HCT116 (cell line): Measurements from ENCODE around the gene AMER1. TPM values are rescaled to one million over a fixed set of nuclear protein-coding genes. Genes with fewer than 3 reads are reported as not detected.

Experiments
- ATAC-seq: fragments of 200-7000 bp; cut with Tn5 transposase; 2 replicates; pipeline ENCODE4 v1.9.1; 2020; ENCODE audit warnings: mild to moderate bottlenecking, moderate library complexity
- BruUV-seq: library from RNA; stranded (reverse); fragments of 400-500 nt; replicated peaks from 2 replicates; lab custom pipeline; 2021; lab: Mats Ljungman, UMichigan
- CTCF ChIA-PET: fragments of 300-600 bp; sonication (Branson Sonifier 250); formaldehyde crosslinking; loops from one replicate; lab custom pipeline; 2021; ENCODE audit warnings: antibody characterized with exemption; lab: Charles Lee
- POLR2A ChIA-PET: fragments of 300-600, 350-600 bp; sonication (Branson Sonifier 250); formaldehyde crosslinking; loops from one replicate; lab custom pipeline; 2021; ENCODE audit warnings: antibody characterized with exemption; lab: Charles Lee
- RAD21 ChIA-PET, 2 experiments: fragments of 300-600 bp; sonication (Branson Sonifier 250); formaldehyde crosslinking; loops; one replicate each; lab custom pipeline; 2023; ENCODE audit warnings: low total read pairs in 2 of 2; ENCODE audit not compliant: uncharacterized antibody in 2 of 2, unreplicated experiment in 2 of 2, low non-redundant PET in 1 of 2; lab: Charles Lee
- DNase-seq: peaks from one replicate; pipeline ENCODE4 v3.0.0-alpha.2; 2010; ENCODE audit warnings: low read depth, low spot score
- H2AFZ ChIP-seq: fragments of 200-600 bp; shearing (Covaris generic), sonication (generic); 2 replicates; pipeline ENCODE4 v1.6.1; 2017; ENCODE audit warnings: low read depth, mixed run types, mixed read lengths, antibody characterized with exemption, low read length; ENCODE audit not compliant: poor library complexity, severe bottlenecking
- H3K27ac ChIP-seq: 2 replicates; pipeline ENCODE4 v1.5.1; 2012; ENCODE audit warnings: low read depth, low read length
- H3K27me3 ChIP-seq: fragments of 200-600 bp; sonication (generic); 2 replicates; pipeline ENCODE4 v1.6.1; 2016; ENCODE audit warnings: mixed run types, low read length, mixed read lengths; ENCODE audit not compliant: insufficient read depth
- H3K36me3 ChIP-seq, 2 experiments: fragments of 200-500 bp in 1 of 2; fragments of 200-600 bp in 1 of 2; sonication (Bioruptor generic) in 1 of 2; sonication (generic) in 1 of 2; 2 replicates each; pipeline versions ENCODE4 v1.5.1 to v1.6.1; 2014 to 2016; ENCODE audit warnings: low read length in 2 of 2, inconsistent platforms in 1 of 2, mixed read lengths in 1 of 2, mixed run types in 1 of 2; ENCODE audit not compliant: insufficient read depth in 2 of 2, control insufficient read depth in 1 of 2
- H3K4me1 ChIP-seq, 2 experiments: fragments of 200-600 bp in 1 of 2; sonication (generic) in 1 of 2; 2 replicates each; pipeline versions ENCODE4 v1.5.1 to v1.6.1; 2012 to 2017; ENCODE audit warnings: low read length in 2 of 2, inconsistent platforms in 1 of 2, mild to moderate bottlenecking in 1 of 2, mixed read lengths in 1 of 2, mixed run types in 1 of 2, moderate library complexity in 1 of 2; ENCODE audit not compliant: insufficient read depth in 2 of 2, control insufficient read depth in 1 of 2
- H3K4me2 ChIP-seq: fragments of 200-600 bp; sonication (generic); 2 replicates; pipeline ENCODE4 v1.6.1; 2017; ENCODE audit warnings: mixed run types, low read length, mixed read lengths
- H3K4me3 ChIP-seq, 2 experiments: fragments of 200-600 bp in 1 of 2; sonication (generic) in 1 of 2; replicated peaks in 1 of 2; 2 replicates each; pipeline ENCODE4 v1.5.1; 2011 to 2016; ENCODE audit warnings: low read length in 2 of 2, control low read depth in 1 of 2, low read depth in 1 of 2, mild to moderate bottlenecking in 1 of 2, mixed read lengths in 1 of 2, mixed run types in 1 of 2
- H3K79me2 ChIP-seq: fragments of 200-600 bp; sonication (generic); 2 replicates; pipeline ENCODE4 v1.6.1; 2017; ENCODE audit warnings: mild to moderate bottlenecking, mixed run types, low read length, moderate library complexity, mixed read lengths; ENCODE audit not compliant: insufficient read depth
- H3K9ac ChIP-seq: fragments of 200-600 bp; sonication (generic); 2 replicates; pipeline ENCODE4 v1.6.1; 2016; ENCODE audit warnings: low read length, mixed read lengths
- H3K9me2 ChIP-seq: fragments of 200-600 bp; sonication (generic), shearing (Covaris generic); 2 replicates; pipeline ENCODE4 v1.6.1; 2017; ENCODE audit warnings: mixed run types, mild to moderate bottlenecking, moderate library complexity; ENCODE audit not compliant: insufficient read depth
- H3K9me3 ChIP-seq, 2 experiments: fragments of 200-500 bp in 1 of 2; fragments of 200-600 bp in 1 of 2; sonication (Bioruptor generic) in 1 of 2; sonication (generic) in 1 of 2; 2 replicates each; pipeline ENCODE4 v1.6.1; 2014 to 2017; ENCODE audit warnings: low read length in 2 of 2, mixed read lengths in 2 of 2, inconsistent platforms in 1 of 2, low read depth in 1 of 2, mild to moderate bottlenecking in 1 of 2, mixed run types in 1 of 2, moderate library complexity in 1 of 2; ENCODE audit not compliant: control insufficient read depth in 1 of 2, insufficient read depth in 1 of 2
- H4K20me1 ChIP-seq: fragments of 200-600 bp; sonication (generic), shearing (Covaris generic); 2 replicates; pipeline ENCODE4 v1.6.1; 2017; ENCODE audit warnings: mixed run types, mild to moderate bottlenecking, moderate library complexity; ENCODE audit not compliant: insufficient read depth
- CBX3 ChIP-seq: IDR thresholded peaks from 2 replicates; pipeline ENCODE4 v1.6.1; 2012; ENCODE audit warnings: low read depth
- CTCF ChIP-seq, 3 experiments: fragments of 200-600 bp in 1 of 3; sonication (generic) in 1 of 3; IDR thresholded peaks in 2 of 3; conservative IDR thresholded peaks in 1 of 3; 2 replicates each; pipeline ENCODE4 v1.5.1; 2012 to 2017; ENCODE audit warnings: low read depth in 2 of 3, low read length in 2 of 3, antibody characterized with exemption in 1 of 3, borderline replicate concordance in 1 of 3, control low read depth in 1 of 3, mild to moderate bottlenecking in 1 of 3, mixed read lengths in 1 of 3, mixed run types in 1 of 3, moderate library complexity in 1 of 3; ENCODE audit not compliant: insufficient read depth in 1 of 3
- EGR1 ChIP-seq: IDR thresholded peaks from 2 replicates; pipeline ENCODE4 v1.6.1; 2012; ENCODE audit warnings: low read depth
- EZH2 ChIP-seq: fragments of 200-600 bp; sonication (generic); IDR thresholded peaks from 2 replicates; pipeline ENCODE4 v1.6.1; 2017; ENCODE audit warnings: antibody characterized with exemption, mixed run types
- JUND ChIP-seq: IDR thresholded peaks from 2 replicates; pipeline ENCODE4 v1.6.1; 2012
- POLR2A ChIP-seq: IDR thresholded peaks from 2 replicates; pipeline ENCODE4 v1.7.0; 2011; ENCODE audit warnings: borderline replicate concordance; ENCODE audit not compliant: insufficient read depth, insufficient read length; ENCODE audit errors: extremely low read depth
- SIN3A ChIP-seq: IDR thresholded peaks from 2 replicates; pipeline ENCODE4 v1.6.1; 2012; ENCODE audit warnings: low read depth
- SP1 ChIP-seq: IDR thresholded peaks from 2 replicates; pipeline ENCODE4 v1.6.1; 2012; ENCODE audit warnings: low read depth
- SRF ChIP-seq: IDR thresholded peaks from 2 replicates; pipeline ENCODE4 v1.6.1; 2012; ENCODE audit warnings: low read depth
- YY1 ChIP-seq: IDR thresholded peaks from 2 replicates; pipeline ENCODE4 v1.6.1; 2011; ENCODE audit warnings: low read length, low read depth, moderate library complexity, mild to moderate bottlenecking; ENCODE audit not compliant: insufficient replicate concordance; ENCODE audit errors: extremely low read depth
- ZBTB33 ChIP-seq: IDR thresholded peaks from 2 replicates; pipeline ENCODE4 v1.6.1; 2011; ENCODE audit warnings: mild to moderate bottlenecking, low read length, moderate library complexity; ENCODE audit not compliant: insufficient replicate concordance; ENCODE audit errors: extremely low read depth
- ZFX ChIP-seq: fragments of 450-650 bp; IDR thresholded peaks from 2 replicates; pipeline ENCODE4 v1.6.1; 2017
- ZNF274 ChIP-seq: fragments of 200-500 bp; sonication (Bioruptor generic); IDR thresholded peaks from 2 replicates; pipeline ENCODE4 v1.6.1; 2014; ENCODE audit warnings: mild to moderate bottlenecking, low read depth, low read length, inconsistent platforms
- intact Hi-C: fragments of 100-400 bp; cut with micrococcal nuclease; formaldehyde crosslinking; loops from 2 replicates; pipeline ENCODE4 v1.10.0; 2022
- total RNA-seq: library from RNA; stranded (reverse); gene quantifications from one replicate; pipeline ENCODE4 v1.2.1, GENCODE V29; 2021; ENCODE audit not compliant: unreplicated experiment

AMER1 gene
- total RNA-seq, 1 experiment from 2014 or later, result 2.8 TPM

- no peak for TF ChIP-seq ZBTB33
- TF ChIP-seq POLR2A, result no peak
- no peak for TF ChIP-seq ZFX
- no peak for TF ChIP-seq ZNF274
- TF ChIP-seq JUND, result no peak
These were observed 18.3 kb downstream of the AMER1 start (continued) for GRCh38 chrX:64186974-64187761.

GRCh38 chrX:64184396-64184795 lies 21.1 kb downstream of the AMER1 start:
- no peak overlapping the region for H3K4me3 ChIP-seq
- ChIA-PET RAD21 (no interaction called here), POLR2A (no interaction called here), CTCF (no interaction called here)
- no peaks in the 10 kb centered on the region for H3K9me3 ChIP-seq
- no peak for TF ChIP-seq ZFX
- TF ChIP-seq EZH2, result no peak
- TF ChIP-seq SIN3A, result no peak
- TF ChIP-seq ZNF274, result no peak
- no peak for TF ChIP-seq SP1
- no peak for TF ChIP-seq YY1
- TF ChIP-seq CBX3, result no peak
- no peak for TF ChIP-seq CTCF (IDR thresholded peaks at IDR 0.05 in 2 of 3, conservative IDR thresholded peaks at IDR 0.05 in 1 of 3; ENCODE audit: borderline replicate concordance in 1 of 3, insufficient read depth in 1 of 3, low read depth in 2 of 3, low read length in 2 of 3)
- TF ChIP-seq SRF, result no peak
- TF ChIP-seq EGR1, result no peak
- TF ChIP-seq POLR2A, result no peak
- no peak for TF ChIP-seq JUND
- DNase-seq, result no peak
- H3K4me1 ChIP-seq, result no peaks in the 10 kb centered on the region
- no TSS peak for BruUV-seq
- no peak overlapping the region for H3K4me2 ChIP-seq
- H2AFZ ChIP-seq, result no peak overlapping the region
- ATAC-seq, result no peak
- no peak overlapping the region for H3K9ac ChIP-seq
- no peaks in the 10 kb centered on the region for H3K36me3 ChIP-seq
- no peaks in the 10 kb centered on the region for H3K27me3 ChIP-seq
- H4K20me1 ChIP-seq, result no peaks in the 10 kb centered on the region
- intact Hi-C loops, result no loop called here
- H3K79me2 ChIP-seq, result no peaks in the 10 kb centered on the region
- H3K27ac ChIP-seq, result no peak overlapping the region
- no peaks in the 10 kb centered on the region for H3K9me2 ChIP-seq
